GM19438 (cell line): ENCODE measurements around the gene PKHD1.
"Not testable (repeated sequence)": the region's sequence is repeated elsewhere in the genome, so short reads cannot be mapped to it uniquely, and the experiment has no call there.

Source experiments
- ATAC-seq: cut with Tn5 transposase; IDR thresholded peaks from one replicate; pipeline ENCODE4 v1.9.1; 2021; ENCODE audit warnings: low read depth; ENCODE audit not compliant: unreplicated experiment

PKHD1 gene

GRCh38 chr6:51936531-51937290 lies 150.7 kb downstream of the PKHD1 start:
- ATAC-seq = no peak

GRCh38 chr6:51934098-51934497 lies 153.3 kb downstream of the PKHD1 start:
- no peak for ATAC-seq

- no peak for ATAC-seq
These were observed 154.5 kb downstream of the PKHD1 start for GRCh38 chr6:51932956-51933355.

DNA sequence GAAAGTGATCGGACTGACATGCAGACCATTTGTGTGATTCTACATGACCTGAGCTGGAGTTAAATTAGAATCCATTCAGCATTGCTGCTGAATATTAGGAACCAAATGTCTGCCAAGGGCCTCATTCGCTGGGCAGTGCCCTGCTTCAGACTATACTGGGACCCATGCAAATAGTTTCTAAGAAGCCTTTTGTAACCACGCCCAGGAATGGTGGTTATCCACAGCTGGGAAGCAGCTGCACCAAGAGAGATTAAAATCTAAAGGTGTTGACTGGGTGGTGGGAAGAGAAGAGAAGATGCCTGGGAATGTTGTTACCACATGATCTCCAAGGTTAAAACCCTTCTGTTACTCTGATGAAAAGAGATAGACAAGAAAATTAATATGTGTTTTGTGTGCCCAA lies 156.8 kb downstream of the PKHD1 start:
- no peak for ATAC-seq

- ATAC-seq = no peak
These were observed 157.4 kb downstream of the PKHD1 start for GRCh38 chr6:51929934-51930574.

GRCh38 chr6:51928320-51928719 lies 159.1 kb downstream of the PKHD1 start:
- no peak for ATAC-seq

DNA sequence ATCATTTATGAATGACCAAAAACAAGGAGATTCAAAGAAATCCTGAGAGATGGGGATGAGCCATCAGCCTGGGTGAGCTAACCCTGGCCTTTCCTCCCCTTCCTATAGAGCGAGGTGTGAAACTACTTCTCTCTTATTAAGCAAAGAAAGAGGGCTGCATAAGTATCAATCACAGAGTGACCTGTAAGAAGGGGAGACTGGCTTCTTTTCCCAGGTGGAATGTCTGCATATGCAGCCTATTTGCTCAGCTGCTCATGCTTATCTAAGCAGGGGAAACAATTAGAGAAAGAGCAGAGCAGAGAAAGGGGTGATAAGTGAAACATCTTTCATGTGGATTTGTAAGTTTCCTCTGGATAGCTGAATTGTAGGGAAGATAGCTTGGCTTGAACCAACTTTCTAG lies 160.0 kb downstream of the PKHD1 start:
- ATAC-seq = no peak

DNA sequence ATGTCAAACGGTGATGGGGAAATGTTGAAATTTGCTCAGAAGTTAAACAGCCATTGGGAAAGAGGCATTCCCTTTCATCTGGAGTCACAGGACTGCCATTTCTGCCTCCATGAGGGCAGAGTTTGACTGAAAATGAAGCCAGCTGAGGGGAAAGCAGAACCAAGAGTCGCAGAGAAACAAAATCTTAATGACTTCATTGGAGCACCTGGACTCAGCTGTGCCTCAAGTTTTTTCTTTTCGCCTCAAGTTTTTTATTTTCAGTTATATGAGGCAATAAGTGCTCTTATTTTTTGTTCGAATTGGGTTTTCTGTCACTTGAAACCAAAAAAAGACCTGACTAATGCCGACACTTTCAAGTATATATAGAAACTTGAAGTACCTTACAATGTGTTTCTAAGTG lies 161.3 kb downstream of the PKHD1 start:
- no peak for ATAC-seq

DNA sequence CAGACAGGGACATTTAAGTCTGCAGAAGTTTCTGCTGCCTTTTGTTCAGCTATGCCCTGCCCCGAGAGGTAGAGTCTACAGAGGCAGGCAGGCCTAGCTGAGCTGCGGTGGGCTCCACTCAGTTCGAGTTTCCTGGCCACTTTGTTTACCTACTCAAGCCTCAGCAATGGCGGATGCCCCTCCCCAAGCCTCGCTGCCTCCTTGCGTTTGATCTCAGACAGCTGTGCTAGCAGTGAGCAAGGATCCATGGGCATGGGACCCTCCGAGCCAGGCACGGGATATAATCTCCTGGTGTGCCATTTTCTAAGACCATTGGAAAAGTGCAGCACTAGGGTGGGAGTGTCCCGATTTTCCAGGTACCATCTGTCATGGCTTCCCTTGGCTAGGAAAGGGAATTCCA lies 164.9 kb downstream of the PKHD1 start:
- not testable (repeated sequence) for ATAC-seq

DNA sequence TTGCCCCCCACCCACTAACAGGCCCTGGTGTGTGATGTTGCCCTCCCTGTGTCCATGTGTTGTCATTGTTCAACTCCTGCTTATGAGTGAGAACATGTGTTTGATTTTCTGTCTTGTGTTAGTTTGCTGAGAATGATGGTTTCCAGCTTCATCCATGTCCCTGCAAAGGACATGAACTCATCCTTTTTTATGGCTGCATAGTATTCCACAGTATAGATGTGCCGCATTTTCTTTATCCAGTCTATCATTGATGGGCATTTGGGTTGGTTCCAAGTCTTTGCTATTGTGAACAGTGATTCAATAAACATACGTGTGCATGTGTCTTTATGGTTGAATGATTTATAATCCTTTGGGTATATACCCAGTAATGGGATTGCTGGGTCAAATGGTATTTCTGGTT lies 169.1 kb downstream of the PKHD1 start:
- ATAC-seq = not testable (repeated sequence)

DNA sequence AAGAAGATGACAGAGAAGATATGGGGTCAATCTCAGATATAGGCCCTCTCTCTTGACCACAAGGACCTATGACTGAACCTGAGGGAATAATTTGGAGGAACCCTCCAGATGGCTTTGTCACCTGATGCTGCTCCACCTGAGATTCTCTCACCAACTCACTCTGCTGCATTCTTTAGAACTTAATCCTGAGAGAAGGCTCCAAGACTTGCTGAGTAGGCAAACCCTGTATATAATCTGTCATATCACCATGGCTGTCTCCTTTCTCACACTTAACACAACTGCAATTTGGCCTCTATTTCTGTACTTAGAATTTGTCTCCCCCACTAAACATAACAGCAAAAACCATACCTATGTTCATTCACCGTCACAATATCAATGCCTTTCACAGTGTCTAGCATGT lies 172.3 kb downstream of the PKHD1 start:
- no peak for ATAC-seq

DNA sequence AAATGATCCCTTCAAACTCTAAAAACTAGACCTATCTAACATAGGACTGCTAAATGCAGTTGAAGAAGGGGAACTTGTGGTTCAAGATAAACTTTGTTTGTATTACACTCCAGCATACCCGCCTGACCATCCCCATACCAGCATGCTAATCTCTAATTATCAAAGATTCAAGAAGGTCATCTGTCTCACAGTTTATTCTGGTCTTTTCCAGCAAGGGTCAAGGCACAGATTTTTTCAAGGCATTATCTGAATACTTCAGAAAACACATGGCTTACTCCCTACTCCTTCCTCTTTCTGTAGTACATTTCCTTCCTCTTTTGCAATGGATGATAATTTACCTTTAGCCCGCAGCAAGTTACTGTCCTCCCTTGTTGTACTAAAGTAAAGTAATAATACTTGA lies 174.1 kb downstream of the PKHD1 start:
- no peak for ATAC-seq

- no peak for ATAC-seq
These were observed 176.6 kb downstream of the PKHD1 start for GRCh38 chr6:51910851-51911250.

- ATAC-seq = no peak
These were observed 179.2 kb downstream of the PKHD1 start for GRCh38 chr6:51908243-51908642.

- ATAC-seq = no peak
These were observed 185.3 kb downstream of the PKHD1 start for GRCh38 chr6:51901766-51902764.

- no peak for ATAC-seq
These were observed 194.0 kb downstream of the PKHD1 start for GRCh38 chr6:51893366-51893765.

DNA sequence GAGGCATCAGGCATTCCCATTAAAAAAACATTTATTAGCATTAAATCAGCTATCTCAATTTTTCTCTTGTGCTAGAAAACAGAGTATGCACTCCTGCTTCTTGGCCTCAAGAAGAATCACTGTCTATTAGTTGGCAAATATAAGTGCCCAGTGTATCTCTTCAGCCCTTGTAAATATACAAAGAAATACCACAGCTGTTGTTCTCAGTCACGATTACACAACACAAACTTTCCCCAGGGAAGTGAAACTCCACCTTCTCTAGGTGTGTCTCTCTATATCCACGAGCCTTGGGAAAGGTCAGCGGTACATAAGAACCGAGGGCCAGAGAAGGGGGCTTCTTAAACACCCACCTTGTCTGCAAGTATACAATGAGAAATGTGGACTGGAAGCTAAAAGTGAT lies 194.7 kb downstream of the PKHD1 start:
- ATAC-seq = no peak

DNA sequence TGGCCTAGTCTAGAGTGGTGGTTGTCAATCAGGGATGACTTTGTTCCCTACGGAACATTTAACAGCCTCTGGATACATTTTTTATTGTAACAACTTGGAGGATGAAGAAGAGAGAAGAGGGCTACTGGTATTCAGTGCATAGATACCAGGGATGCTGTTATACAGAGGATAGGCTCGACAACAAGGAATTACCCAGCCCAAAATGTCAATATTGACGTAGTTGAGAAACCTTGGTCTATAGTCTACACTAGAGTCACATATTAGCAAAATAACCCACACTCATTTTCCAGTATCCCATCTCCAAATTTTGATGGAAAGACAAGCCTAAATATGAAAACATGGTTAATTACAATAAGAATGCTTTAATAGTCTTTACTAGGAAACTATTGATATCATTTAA lies 195.1 kb downstream of the PKHD1 start:
- ATAC-seq = no peak

DNA sequence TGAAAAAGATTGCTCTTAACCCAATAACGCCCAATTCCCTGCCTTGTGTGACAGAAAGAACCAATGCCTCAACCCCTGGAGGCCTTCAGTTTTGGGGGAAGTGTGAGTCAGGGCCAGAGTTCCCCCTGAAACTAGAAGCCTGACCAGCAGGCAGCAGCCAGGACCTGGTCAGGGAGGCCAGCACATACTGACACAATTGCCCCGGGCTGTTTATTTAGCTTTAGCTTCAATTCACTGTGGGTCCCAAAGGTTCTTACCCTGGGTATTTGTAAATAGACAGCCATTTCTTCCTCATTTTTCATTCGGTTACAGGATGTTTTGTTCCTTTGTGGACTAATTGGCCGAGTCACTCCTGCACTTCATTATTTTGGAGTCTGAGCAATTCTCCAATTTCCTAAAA lies 195.6 kb downstream of the PKHD1 start:
- no peak for ATAC-seq

GRCh38 chr6:51887859-51888258 lies 199.6 kb downstream of the PKHD1 start:
- ATAC-seq = no peak

DNA sequence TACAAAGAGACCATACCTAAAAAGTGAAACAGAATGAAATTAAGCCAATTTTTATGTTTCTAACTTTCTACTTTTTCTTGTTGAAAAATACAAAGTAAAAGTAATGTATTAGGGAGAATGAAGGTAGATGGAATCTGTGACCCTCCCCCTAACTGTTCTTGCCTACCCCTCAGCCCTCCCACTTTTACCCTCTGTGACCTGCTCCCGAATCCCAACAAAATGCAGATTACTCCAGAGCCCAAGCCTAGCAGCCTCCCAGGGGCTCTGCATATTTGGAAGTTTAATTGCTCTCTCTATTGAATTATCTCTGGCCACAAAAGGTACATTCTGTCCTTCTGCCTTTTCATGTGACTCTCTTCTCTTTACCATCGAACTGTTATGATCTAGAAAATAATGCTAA lies 201.5 kb downstream of the PKHD1 start:
- ATAC-seq = no peak
